K562 (cell line): ENCODE data around the gene DCAF4. TPM values are rescaled to one million over a fixed set of nuclear protein-coding genes. Genes with fewer than 3 reads are reported as not detected.
A peak's percentile ranks its signal among the peaks of the same experiment; 100 is the strongest.

ENCODE experiments used
- MAFK ChIP-seq: IDR thresholded peaks from 2 replicates; pipeline ENCODE4 v1.6.1; 2011; ENCODE audit warnings: low read length, improper control_type of control experiment
- MEIS2 ChIP-seq: fragments of 450-650 bp; IDR thresholded peaks from 2 replicates; pipeline ENCODE4 v1.6.1; 2014; ENCODE audit warnings: mild to moderate bottlenecking; ENCODE audit not compliant: partially characterized antibody
- MIER1 ChIP-seq: fragments of 450-650 bp; IDR thresholded peaks from 2 replicates; pipeline ENCODE4 v1.6.1; 2016; ENCODE audit warnings: antibody characterized with exemption, mild to moderate bottlenecking, low read depth
- PHF8 ChIP-seq: fragments of 200-600 bp; sonication (generic); IDR thresholded peaks from 2 replicates; pipeline ENCODE4 v1.6.1; 2012; ENCODE audit warnings: mixed run types, mild to moderate bottlenecking, inconsistent platforms, low read length, moderate library complexity, borderline replicate concordance
- RBBP5 ChIP-seq: fragments of 200-600 bp; sonication (generic); IDR thresholded peaks from 2 replicates; pipeline ENCODE4 v1.6.1; 2012; ENCODE audit warnings: borderline replicate concordance, mild to moderate bottlenecking, low read length, control low read depth, inconsistent platforms; ENCODE audit not compliant: insufficient read depth, poor library complexity, severe bottlenecking
- SAFB2 ChIP-seq: fragments of 200-400 bp; formaldehyde crosslinking; IDR thresholded peaks from 2 replicates; pipeline ENCODE4 v1.6.1; 2018; ENCODE audit warnings: borderline replicate concordance, low read length, low read depth, moderate library complexity; ENCODE audit not compliant: severe bottlenecking
- ZNF780A ChIP-seq: fragments of 250-450 bp; sonication (Bioruptor Pico); IDR thresholded peaks from 2 replicates; pipeline ENCODE4 v1.5.0; 2021; ENCODE audit warnings: mild to moderate bottlenecking
- polyA plus RNA-seq, 8 experiments: library from polyadenylated mRNA; depleted of rRNA in 4 of 8; stranded (reverse) in 5 of 8; unstranded in 3 of 8; fragments of >200 nt; fragmentation: Nextera tagmentation in 2 of 8; fragmentation: Illumina TruSeq in 1 of 8; extraction: Ambion mirVana in 2 of 8; extraction: Trizol in 1 of 8; gene quantifications; 2 replicates each; pipeline versions ENCODE4 v1.2.1 to v1.2.3, GENCODE V29; 2011 to 2014; ENCODE audit warnings: inconsistent platforms in 1 of 8, missing spikeins in 1 of 8
- total RNA-seq, 7 experiments: library from RNA; depleted of rRNA in 6 of 7; stranded (reverse); fragments of >200 nt in 6 of 7; fragmentation: Illumina TruSeq in 2 of 7; extraction: Trizol in 2 of 7; gene quantifications; 2 replicates each; pipeline versions ENCODE4 v1.2.1 to v1.2.3, GENCODE V29; 2011 to 2021; ENCODE audit warnings: low replicate concordance in 1 of 7
- TF ChIP-seq, protein P1 (sequence below): fragments of 450-650 bp; formaldehyde crosslinking; IDR thresholded peaks from 2 replicates; pipeline ENCODE4 v1.4.0; 2020; ENCODE audit warnings: mild to moderate bottlenecking, mixed read lengths
- TF ChIP-seq, protein P2 (sequence below): fragments of 450-650 bp; IDR thresholded peaks from 2 replicates; pipeline ENCODE4 v1.6.1; 2016

Gene DCAF4
- total and polyA plus RNA-seq, 9 of the 15 experiments (the other 6 are each of a cell fraction or from before 2014, with no cell fraction given), result 2.7 to 49.2 (median 22.9) TPM

DNA sequence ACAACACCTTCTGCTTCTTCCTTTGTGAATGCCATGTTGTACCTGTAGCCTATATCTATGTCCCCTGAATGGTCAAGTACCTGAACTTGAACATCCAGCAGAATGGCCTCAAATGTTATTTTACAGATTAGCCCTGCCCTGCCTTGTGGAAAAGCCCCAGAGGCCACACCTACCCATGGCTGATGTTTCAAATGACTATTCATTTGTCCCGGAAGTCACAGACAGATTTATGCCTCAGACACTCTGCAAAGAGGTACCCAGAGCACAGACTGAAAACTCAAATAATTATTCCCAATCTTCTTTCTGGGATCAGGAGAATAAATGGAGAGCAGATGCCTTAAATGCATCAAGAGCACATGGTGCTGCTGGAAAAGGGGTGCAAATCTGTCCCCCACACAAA lies 19.4 kb upstream of the DCAF4 start (continued):
- TF ChIP-seq, protein P1, sequence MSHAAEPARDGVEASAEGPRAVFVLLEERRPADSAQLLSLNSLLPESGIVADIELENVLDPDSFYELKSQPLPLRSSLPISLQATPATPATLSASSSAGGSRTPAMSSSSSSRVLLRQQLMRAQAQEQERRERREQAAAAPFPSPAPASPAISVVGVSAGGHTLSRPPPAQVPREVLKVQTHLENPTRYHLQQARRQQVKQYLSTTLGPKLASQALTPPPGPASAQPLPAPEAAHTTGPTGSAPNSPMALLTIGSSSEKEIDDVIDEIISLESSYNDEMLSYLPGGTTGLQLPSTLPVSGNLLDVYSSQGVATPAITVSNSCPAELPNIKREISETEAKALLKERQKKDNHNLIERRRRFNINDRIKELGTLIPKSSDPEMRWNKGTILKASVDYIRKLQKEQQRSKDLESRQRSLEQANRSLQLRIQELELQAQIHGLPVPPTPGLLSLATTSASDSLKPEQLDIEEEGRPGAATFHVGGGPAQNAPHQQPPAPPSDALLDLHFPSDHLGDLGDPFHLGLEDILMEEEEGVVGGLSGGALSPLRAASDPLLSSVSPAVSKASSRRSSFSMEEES (CRISPR knock-in tag), result no peak
- TF ChIP-seq RBBP5 (no peak), MIER1 (no peak), SAFB2 (no peak), MEIS2 (peak; percentile 93), PHF8 (peak; percentile 24; the same call in 1 of the 2 replicates), ZNF780A (CRISPR knock-in tag) (no peak), MAFK (no peak)
- TF ChIP-seq, protein P2, sequence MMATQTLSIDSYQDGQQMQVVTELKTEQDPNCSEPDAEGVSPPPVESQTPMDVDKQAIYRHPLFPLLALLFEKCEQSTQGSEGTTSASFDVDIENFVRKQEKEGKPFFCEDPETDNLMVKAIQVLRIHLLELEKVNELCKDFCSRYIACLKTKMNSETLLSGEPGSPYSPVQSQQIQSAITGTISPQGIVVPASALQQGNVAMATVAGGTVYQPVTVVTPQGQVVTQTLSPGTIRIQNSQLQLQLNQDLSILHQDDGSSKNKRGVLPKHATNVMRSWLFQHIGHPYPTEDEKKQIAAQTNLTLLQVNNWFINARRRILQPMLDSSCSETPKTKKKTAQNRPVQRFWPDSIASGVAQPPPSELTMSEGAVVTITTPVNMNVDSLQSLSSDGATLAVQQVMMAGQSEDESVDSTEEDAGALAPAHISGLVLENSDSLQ, result peak; percentile 64
